HG03039 (cell line): ENCODE measurements around the gene ZFP28.
A peak's percentile ranks its signal among the peaks of the same experiment; 100 is the strongest.

Experiments used
- ATAC-seq: cut with Tn5 transposase; IDR thresholded peaks from one replicate; pipeline ENCODE4 v1.9.1; 2021; ENCODE audit warnings: mild to moderate bottlenecking, moderate library complexity; ENCODE audit not compliant: unreplicated experiment

The ZFP28 gene

DNA sequence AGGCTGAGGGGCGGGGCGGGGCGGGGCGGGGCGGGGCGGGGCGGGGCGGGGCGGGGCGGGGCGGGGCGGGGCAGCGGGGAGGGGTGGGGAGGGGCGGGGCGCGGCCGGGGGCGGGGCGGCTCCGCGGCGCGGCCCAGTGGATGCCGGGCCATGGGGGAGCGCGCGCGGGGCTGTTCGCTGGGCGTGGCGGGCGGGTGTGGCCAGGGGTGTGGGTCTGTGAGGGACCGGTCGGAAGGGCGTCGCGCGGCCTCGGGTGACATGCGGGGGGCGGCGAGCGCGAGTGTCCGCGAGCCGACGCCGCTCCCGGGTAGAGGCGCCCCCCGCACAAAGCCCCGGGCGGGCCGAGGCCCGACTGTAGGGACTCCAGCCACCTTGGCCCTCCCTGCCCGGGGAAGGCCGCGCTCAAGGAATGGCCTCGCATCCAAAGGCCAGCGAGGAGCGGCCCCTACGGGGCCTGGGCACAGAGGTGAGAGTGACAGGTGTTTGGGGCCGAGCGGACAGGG is at the start of gene ZFP28:
Gene ZFP28 (plus strand): TSS at position 188 of the 503 bp plus-strand sequence. CDS start 71 bp downstream, at position 259.
- ATAC-seq = peak; percentile 53

DNA sequence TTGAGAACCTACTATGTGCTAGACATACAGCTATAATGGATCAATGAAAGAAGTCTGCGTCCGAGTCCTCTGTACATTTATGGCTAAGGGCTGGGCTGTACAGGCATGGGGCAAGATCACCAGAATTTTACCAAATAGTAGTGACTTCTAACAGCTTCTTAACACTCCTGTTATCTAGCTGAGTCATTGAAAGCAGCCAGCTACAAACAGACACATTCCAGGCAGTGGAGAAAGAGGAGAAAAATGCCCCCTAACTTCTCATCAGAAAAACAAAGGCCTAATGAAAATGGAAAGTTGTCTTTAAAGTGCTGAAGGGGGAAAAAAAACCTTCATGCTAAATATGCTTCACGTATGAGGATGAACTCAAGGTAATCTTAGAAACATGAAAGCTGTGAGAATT is 47.3 kb upstream of the ZFP28 start:
- no peak for ATAC-seq

DNA sequence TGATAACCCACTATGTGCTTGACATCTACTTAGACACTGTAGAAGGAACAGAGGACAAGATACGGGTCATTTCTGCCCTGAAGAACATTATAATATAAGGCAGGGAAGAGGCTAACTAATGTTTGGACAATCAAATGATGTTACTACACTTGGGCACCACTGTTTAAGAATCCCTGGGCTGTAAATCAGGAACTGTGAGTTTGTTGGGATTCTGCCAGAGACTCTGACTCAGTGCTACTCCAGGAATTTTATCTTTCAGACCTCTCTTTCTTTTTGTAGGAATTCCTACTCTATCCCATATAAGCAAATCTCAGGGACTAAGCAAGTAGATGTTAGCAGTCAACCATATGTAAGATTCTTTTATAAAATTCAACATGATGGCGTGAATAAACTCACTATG is 34.2 kb upstream of the ZFP28 start:
- ATAC-seq = no peak

DNA sequence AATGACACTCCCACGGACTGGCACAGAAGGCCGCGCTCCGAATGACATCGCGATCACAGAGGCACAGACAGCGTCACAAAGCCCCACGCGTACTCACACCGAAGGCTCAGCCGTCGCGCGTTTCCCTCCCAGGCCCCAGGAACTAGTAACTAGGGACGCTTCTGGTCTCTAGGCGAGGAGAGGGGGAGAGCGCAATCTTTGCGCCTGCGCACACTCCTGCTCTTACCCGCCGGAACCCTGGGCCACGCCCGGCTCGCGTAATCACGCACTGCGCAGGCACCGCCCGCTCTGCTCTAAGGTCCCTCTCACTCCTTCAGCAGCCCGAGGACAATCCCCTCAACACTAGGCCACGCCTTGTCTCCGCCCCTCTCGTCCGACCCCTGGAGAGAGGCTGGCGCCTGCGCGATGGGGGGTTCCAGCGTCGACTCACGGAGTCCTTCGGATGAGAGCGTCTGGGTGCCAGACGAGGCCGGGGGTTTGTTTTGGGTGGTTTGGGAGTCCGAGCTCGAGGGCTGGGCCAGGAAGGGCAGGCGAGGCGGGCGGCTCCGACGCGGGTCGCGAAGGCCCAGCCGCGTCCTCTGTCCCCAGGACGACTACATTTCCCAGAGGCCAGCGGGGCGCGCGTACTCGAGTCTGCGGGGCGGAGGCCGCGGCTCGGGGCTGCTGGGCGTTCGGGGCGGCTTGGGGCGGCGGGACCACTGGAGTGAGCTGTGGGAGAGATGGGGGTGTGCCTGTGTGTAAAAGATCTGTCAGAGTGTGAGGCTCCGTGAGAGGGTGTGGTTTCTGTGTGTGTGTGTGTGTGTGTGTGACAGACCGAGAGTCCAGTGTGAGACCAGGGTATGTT is 31.1 kb upstream of the ZFP28 start, which contains the start of gene ZNF471:
Gene ZNF471 (plus strand): TSS at position 410 of the 844 bp plus-strand sequence. CDS start 3,717 bp downstream, outside the sequence.
- no peak for ATAC-seq

DNA sequence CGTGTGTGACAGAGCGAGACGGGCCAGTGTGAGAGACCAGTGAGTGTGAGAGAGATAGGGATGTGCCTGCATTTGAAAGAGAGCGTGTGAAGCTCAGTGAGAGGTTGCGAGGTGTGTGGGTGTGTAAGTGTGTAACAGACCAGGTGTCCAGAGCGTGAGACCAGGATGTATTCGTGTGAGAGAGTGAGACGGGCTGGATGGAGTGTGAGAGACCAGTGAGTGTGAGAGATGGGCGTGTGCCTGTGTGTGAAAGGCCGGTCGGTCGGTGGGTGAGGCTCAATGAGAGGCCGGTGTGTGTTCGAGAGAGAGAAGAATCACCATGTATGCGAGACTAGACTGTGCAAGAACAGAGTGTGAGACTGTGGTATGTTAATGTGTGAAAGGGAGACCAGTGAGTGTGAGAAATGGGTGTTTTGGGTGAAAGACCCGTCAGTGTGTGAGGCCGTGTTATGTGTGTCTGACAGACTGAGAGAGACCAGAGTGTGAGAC is 30.4 kb upstream of the ZFP28 start:
- ATAC-seq = no peak

DNA sequence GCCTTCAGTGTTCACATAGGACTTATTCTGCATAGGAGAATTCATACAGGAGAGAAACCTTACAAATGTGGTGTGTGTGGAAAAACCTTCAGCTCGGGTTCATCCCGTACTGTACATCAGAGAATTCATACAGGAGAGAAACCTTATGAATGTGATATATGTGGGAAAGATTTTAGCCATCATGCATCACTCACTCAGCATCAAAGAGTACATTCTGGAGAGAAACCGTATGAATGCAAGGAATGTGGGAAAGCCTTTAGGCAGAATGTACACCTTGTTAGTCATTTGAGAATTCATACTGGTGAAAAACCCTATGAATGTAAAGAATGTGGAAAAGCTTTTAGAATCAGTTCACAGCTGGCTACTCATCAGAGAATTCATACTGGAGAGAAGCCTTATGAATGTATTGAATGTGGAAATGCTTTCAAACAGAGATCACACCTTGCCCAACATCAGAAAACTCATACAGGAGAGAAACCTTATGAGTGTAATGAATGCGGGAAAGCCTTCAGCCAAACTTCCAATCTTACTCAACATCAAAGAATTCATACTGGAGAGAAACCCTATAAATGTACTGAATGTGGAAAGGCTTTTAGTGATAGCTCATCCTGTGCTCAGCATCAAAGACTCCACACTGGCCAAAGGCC is 13.4 kb upstream of the ZFP28 start:
- ATAC-seq = no peak

DNA sequence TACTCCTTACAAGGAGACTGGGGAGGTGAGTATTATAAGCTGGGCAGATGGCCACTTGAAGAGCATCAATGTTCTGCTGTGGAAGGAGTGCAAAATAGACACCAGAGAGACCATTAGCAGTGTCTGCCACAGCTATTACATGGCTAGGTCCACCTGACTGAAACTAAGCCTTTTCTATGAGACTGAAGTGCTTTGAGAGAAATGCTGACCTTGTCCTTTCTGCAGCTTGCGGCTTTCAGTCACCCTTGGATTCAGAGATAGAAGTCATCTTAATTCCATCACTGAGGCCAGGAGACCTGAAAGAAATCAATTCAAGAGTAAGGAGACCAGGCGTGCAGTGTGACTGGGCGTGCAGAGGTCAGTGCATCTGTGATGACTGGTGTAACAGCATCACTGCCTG is 1.3 kb upstream of the ZFP28 start:
- ATAC-seq = no peak

DNA sequence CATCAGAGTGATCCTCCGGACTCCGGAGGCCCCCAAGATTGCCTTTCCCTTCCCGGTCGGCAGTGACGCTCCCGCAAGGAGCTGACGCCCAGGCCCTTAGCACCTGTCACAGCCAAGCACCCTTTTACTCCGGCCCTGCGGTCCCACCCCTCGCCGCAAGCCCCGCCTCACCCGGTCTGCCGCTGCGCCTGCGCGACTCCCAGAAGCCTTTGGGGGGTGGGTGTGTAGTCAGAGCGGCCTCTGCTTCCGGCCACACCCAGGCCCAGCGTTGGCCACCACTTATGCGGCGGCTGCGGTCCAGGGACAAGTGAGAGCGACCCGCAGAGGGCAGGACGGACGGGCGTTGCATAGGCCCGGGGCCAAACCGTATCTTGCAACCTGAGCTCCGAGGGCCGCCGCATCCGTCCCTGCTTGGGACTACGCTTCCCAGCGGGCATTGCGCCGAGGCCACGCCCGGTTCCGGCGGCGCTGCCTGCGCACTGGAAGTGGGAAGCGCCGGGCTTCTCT is 441 bp upstream of the ZFP28 start:
- ATAC-seq = peak; percentile 79

DNA sequence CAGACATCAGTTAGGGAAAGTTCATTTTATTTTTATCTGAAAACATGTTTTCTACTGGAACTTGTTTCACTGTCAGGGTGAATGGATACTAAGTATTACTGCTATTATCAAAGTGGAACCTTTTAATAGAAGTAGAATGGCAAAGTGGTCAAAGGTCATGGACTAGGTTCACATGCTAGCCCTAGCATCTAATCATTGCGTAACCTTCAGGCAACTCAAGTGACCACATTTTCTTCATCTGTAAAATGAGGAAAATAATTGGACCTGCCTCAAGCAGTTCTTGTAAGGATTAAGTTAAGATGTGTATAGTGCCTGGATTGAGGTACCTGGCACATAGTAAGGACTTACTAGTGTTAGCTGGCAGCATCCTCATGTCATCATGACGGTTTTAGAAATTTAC is 5.0 kb downstream of the ZFP28 start:
- no peak for ATAC-seq

DNA sequence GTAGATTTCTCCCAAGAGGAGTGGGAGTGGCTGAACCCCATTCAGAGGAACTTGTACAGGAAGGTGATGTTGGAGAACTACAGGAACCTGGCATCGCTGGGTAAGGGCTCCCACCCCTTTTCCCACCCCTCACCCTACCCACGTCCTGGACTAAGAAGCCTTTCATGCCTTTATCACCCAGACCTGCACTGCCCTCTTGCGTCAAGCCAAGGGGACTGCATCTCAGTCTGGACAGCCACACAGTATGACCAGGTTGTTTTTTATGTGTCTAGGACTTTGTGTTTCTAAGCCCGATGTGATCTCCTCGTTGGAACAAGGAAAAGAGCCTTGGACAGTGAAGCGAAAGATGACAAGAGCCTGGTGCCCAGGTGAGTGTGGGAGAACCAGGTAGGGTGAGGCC is 8.8 kb downstream of the ZFP28 start:
- ATAC-seq = no peak

DNA sequence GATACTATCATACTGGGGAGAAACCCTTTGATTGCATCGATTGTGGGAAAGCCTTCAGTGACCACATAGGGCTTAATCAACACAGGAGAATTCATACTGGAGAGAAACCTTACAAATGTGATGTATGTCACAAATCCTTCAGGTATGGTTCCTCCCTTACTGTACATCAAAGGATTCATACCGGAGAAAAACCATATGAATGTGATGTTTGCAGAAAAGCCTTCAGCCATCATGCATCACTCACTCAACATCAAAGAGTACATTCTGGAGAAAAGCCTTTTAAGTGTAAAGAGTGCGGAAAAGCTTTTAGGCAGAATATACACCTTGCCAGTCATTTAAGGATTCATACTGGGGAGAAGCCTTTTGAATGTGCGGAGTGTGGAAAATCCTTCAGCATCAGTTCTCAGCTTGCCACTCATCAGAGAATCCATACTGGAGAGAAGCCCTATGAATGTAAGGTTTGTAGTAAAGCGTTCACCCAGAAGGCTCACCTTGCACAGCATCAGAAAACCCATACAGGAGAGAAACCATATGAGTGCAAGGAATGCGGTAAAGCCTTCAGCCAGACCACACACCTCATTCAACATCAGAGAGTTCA is 15.6 kb downstream of the ZFP28 start:
- no peak for ATAC-seq

DNA sequence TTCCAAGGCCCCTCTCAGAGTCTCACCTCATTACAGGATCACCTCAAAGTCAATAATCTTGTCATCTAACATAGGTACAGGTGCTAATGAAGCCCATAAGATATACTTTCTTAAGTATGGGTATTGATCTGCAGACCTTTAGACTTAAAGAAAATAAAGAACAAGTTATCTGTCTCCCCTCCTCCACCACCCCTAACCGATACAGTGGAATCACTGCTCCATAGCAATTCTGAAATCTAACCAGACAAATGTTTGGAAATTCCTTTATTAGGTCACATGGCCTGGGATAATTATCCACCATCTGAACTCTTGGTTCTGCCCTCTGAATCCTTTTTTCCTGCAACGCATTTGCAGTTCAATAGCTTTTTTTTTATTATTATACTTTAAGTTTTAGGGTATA is 24.0 kb downstream of the ZFP28 start:
- ATAC-seq = no peak

DNA sequence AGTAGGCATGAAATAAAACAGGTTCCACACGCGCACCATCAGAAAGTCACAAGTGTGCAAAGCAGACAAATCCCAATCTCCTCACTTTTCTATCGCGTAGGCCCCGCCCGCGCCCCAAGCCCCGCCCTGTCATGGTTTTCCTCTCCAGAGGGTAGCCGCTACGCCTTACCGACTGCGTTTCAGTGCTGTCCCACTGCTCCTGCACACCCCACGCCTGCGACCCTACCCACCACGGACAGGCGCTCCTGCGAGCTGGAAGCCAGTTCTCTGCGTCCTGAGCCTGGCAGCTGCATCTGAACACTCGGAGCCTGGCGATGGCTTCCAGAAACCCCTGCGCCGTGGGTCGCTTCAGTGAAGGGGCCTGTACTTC is 28.1 kb downstream of the ZFP28 start:
- ATAC-seq = peak; percentile 18

DNA sequence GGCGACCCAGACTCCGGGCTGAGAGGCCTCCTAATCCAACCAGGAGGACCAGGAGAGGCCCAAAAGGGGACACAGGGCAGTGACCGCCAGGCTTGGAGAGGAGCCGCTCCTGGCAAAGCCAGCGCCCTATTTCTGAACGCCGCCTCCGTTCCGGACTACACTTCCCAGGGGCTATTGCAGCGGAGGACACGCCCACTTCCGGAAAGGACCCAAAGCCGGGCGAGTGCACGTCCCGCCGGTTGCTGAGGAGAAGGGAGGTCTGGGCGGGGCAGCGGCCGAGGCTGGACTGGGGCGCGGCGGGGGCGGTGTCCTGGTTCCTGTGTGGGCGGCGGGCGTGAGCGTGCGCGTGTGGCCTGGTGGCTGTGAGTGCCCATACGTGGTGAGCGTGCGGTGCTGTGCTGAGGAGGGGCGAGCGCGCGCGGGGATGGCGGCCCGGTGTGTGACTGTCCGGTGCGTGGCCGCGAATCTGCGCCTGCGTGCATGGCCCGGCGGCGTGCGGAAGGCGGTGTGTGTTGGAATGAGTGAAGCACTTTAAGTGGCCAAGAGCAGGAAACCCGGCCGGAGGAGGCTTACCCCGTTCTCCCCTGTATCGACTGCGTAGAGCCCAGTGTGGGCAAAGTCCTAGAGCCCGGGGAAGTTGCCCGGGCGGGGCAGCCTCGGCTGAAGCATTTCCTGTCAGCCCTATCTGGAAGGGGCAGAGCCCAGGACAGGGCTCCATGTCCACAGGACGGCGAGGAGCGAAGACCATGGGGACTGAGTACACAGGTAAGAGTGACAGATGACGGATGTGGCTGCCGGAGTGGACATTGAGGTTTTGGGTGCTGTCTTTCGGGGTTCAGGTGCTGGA is 28.7 kb downstream of the ZFP28 start, which contains the start of gene ZNF470:
Gene ZNF470 (plus strand): TSS at position 195 of the 847 bp plus-strand sequence. CDS start 2,844 bp downstream, outside the sequence.
- peak; percentile 91 for ATAC-seq

DNA sequence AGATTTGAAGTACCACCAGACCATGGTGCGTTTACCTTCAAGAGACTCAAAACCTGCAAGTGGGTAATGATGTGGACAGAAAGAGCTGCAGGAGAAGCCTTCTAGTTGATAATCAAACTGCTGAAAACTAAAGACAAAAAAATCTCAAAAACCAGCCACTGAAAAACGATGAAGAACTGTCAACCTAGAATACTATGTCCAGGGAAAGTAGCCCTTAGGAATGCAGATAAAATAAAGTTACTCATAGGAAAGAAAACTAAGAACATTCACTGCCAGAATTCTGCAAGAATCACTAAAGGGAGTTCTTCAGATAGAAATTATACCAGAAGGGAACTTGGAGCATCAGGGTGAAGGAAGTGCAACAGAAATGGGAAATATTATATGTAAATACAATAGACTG is 33.8 kb downstream of the ZFP28 start:
- no peak for ATAC-seq

DNA sequence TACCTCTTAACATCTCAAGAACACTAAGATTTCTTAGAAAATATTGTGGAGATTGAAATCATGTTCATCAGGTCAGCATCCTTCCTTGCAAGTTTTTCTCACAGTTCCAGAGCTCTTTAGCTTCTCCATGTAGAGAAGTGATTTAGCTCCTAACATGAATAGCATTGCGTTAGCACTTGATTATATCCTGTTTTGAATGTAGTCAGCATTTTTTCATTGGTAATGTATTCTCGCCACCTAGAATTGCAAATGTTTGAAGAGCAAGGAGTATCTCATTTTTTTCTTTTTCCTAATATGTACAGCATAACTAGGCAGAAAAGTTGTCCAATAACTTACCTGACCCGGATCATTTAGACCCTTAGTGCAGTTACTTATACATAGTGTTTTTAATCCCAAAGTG is 35.2 kb downstream of the ZFP28 start:
- ATAC-seq = no peak

DNA sequence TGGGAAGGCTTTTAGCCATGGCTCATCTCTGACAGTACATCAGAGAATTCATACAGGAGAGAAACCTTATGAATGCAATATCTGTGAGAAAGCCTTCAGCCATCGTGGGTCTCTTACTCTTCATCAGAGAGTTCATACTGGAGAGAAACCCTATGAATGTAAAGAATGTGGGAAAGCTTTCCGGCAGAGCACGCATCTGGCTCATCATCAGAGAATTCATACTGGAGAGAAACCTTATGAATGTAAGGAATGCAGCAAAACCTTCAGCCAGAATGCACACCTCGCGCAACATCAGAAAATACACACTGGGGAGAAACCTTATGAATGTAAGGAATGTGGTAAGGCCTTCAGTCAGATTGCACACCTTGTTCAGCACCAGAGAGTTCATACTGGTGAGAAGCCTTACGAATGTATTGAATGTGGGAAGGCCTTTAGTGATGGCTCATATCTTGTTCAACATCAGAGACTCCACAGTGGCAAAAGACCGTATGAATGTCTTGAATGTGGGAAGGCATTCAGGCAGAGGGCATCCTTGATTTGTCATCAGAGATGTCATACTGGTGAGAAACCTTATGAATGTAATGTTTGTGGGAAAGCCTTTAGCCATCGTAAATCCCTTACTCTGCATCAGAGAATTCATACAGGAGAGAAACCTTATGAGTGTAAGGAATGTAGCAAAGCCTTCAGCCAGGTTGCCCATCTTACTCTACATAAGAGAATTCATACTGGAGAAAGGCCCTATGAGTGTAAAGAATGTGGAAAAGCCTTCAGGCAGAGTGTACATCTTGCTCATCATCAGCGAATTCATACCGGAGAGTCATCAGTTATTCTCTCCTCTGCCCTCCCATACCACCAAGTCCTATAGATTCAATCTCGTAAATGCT is 39.2 kb downstream of the ZFP28 start:
- ATAC-seq = no peak

DNA sequence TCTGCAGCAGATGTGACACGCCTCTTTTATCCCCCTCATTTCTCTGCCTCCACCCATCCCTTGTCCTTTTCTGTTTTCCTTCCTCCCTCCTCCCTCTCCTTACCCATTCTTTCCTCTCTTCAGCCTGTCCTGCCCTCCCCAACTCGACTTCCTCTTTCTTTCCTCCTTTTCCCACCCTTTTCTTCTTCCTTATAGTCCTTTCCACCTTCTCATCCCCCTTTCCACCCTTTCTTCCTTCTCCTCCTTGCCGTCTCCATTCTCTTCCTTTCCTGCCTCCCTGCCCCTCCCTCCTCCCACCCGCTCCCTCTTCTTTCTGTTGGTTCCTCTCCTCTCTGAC is 55.7 kb downstream of the ZFP28 start:
- ATAC-seq = no peak

DNA sequence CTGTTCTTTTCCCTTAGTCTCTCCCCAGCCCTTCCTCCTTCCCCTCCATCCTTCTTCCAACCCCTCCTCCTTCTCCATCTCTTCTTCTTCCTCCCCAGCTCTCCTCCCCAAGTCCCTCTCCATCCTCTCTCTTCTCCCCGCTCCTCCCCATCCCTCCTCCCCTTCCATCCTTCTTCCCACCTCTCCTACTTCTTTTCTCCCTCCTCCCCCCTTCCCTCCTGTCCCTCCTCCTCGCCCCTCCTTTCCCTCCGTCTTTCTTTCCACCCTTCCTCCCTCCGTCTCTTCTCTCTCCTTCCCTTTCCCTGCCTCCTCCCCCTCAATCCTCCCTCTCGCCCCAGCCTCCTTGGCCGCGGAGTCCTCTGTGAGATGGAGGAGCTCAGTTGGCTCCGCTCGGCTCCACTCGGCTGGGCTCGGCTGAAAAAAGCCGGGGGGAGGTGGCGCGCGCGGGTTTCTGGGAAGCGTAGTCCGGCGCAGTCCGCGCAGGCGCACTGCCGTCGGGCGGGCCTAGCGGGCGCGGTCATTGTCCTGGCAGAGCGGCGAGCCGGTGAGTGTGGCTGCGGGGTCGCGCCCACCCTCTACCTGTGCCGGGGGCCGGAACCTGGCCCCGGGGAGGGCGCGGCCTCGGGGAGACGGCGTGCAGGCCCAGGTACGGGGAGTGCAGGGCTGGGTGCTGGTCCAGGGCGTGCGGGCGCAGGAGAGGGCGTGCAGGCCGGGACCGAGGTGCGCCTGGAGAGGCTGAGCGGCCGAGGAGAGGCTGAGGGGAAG is 56.2 kb downstream of the ZFP28 start, which contains the start of gene ZNF71:
Gene ZNF71 (plus strand): TSS at position 520 of the 765 bp plus-strand sequence. CDS start 6,257 bp downstream, outside the sequence.
- peak; percentile 96 for ATAC-seq
